AG09309 (cell line): Measurements from ENCODE around the gene SLC35F5.
"Not testable (repeated sequence)": the region's sequence is repeated elsewhere in the genome, so short reads cannot be mapped to it uniquely, and the experiment has no call there.

ENCODE experiments used
- DNase-seq: peaks from one replicate; pipeline ENCODE4 v3.0.0-alpha.2; 2010; ENCODE audit warnings: low read depth
- H3K4me3 ChIP-seq: 2 replicates; pipeline ENCODE4 v1.5.1; 2011; ENCODE audit warnings: mild to moderate bottlenecking, low read depth, low read length, moderate library complexity; ENCODE audit not compliant: control insufficient read depth
- CTCF ChIP-seq: IDR thresholded peaks from 2 replicates; pipeline ENCODE4 v1.5.1; 2011; ENCODE audit warnings: mild to moderate bottlenecking, low read depth, low read length, inconsistent platforms; ENCODE audit not compliant: insufficient read depth, control insufficient read depth; ENCODE audit errors: missing control alignments

SLC35F5 gene

GRCh38 chr2:113709022-113709421 lies 47.4 kb downstream of the SLC35F5 start:
- DNase-seq: no peak
- no peak overlapping the region for H3K4me3 ChIP-seq
- TF ChIP-seq CTCF: no peak

GRCh38 chr2:113707106-113707505 lies 49.3 kb downstream of the SLC35F5 start:
- no peak for DNase-seq
- TF ChIP-seq CTCF: no peak
- H3K4me3 ChIP-seq: no peak overlapping the region

GRCh38 chr2:113705982-113706523 lies 50.4 kb downstream of the SLC35F5 start:
- no peak overlapping the region for H3K4me3 ChIP-seq
- DNase-seq: no peak
- TF ChIP-seq CTCF: no peak

GRCh38 chr2:113704300-113704993 lies 52.0 kb downstream of the SLC35F5 start:
- DNase-seq, H3K4me3 ChIP-seq: not testable (repeated sequence)

GRCh38 chr2:113703386-113704299 lies 52.8 kb downstream of the SLC35F5 start:
- H3K4me3 ChIP-seq: no peak overlapping the region
- no peak for TF ChIP-seq CTCF
- no peak for DNase-seq

GRCh38 chr2:113700186-113700841 lies 56.1 kb downstream of the SLC35F5 start:
- H3K4me3 ChIP-seq: no peak overlapping the region
- peak; percentile 9 for TF ChIP-seq CTCF
- DNase-seq: no peak
